Trophoblast cell (in vitro differentiated cells and primary cell): ENCODE data around the gene SYNE2.
A peak's percentile ranks its signal among the peaks of the same experiment; 100 is the strongest.

ENCODE experiments used
- DNase-seq, 2 donors: peaks; one replicate each; pipeline ENCODE4 v3.0.0-alpha.2; 2016
- H2AFZ ChIP-seq: 2 replicates; pipeline ENCODE4 v1.6.1; 2013; ENCODE audit warnings: low read length, moderate library complexity, mild to moderate bottlenecking; ENCODE audit not compliant: insufficient read depth, poor library complexity
- H2AK5ac ChIP-seq: 2 replicates; pipeline ENCODE4 v1.6.1; 2013; ENCODE audit warnings: mild to moderate bottlenecking, low read length
- H2BK120ac ChIP-seq: 2 replicates; pipeline ENCODE4 v1.6.1; 2013; ENCODE audit warnings: low read length, mild to moderate bottlenecking, moderate library complexity; ENCODE audit not compliant: insufficient read depth, poor library complexity
- H2BK12ac ChIP-seq: 2 replicates; pipeline ENCODE4 v1.6.1; 2013; ENCODE audit warnings: mild to moderate bottlenecking, low read length, moderate library complexity
- H2BK5ac ChIP-seq: 2 replicates; pipeline ENCODE4 v1.6.1; 2013; ENCODE audit warnings: low read length, low read depth, moderate library complexity, mild to moderate bottlenecking; ENCODE audit not compliant: poor library complexity
- H3K14ac ChIP-seq: 2 replicates; pipeline ENCODE4 v1.6.1; 2013; ENCODE audit warnings: mild to moderate bottlenecking, low read length
- H3K18ac ChIP-seq: 2 replicates; pipeline ENCODE4 v1.6.1; 2013; ENCODE audit warnings: mild to moderate bottlenecking, low read length
- H3K23ac ChIP-seq: 2 replicates; pipeline ENCODE4 v1.6.1; 2013; ENCODE audit warnings: low read length
- H3K27ac ChIP-seq: 2 replicates; pipeline ENCODE4 v1.5.1; 2013; ENCODE audit warnings: low read depth, mild to moderate bottlenecking, inconsistent platforms, low read length, moderate library complexity
- H3K27me3 ChIP-seq: 2 replicates; pipeline ENCODE4 v1.6.1; 2013; ENCODE audit warnings: inconsistent platforms, mild to moderate bottlenecking, low read length, moderate library complexity; ENCODE audit not compliant: insufficient read depth
- H3K36me3 ChIP-seq, 2 experiments: 1 replicate in 1 of 2; 2 replicates in 1 of 2; pipeline ENCODE4 v1.6.1; 2013; ENCODE audit warnings: low read length in 2 of 2, mild to moderate bottlenecking in 2 of 2, moderate library complexity in 1 of 2; ENCODE audit not compliant: insufficient read depth in 2 of 2, control insufficient read depth in 1 of 2
- H3K4ac ChIP-seq: 2 replicates; pipeline ENCODE4 v1.6.1; 2013; ENCODE audit warnings: low read depth, mild to moderate bottlenecking, low read length, moderate library complexity
- H3K4me1 ChIP-seq, 2 experiments: 1 replicate in 1 of 2; 2 replicates in 1 of 2; pipeline ENCODE4 v1.6.1; 2013; ENCODE audit warnings: low read length in 2 of 2, mild to moderate bottlenecking in 2 of 2, moderate library complexity in 1 of 2; ENCODE audit not compliant: insufficient read depth in 2 of 2, control insufficient read depth in 1 of 2
- H3K4me2 ChIP-seq: 2 replicates; pipeline ENCODE4 v1.6.1; 2013; ENCODE audit warnings: inconsistent platforms, mild to moderate bottlenecking, low read length, moderate library complexity
- H3K4me3 ChIP-seq: 2 replicates; pipeline ENCODE4 v1.5.1; 2013; ENCODE audit warnings: mild to moderate bottlenecking, low read depth, low read length, inconsistent platforms
- H3K79me1 ChIP-seq: one replicate; pipeline ENCODE4 v1.6.1; 2013; ENCODE audit warnings: low read length
- H3K79me2 ChIP-seq: 2 replicates; pipeline ENCODE4 v1.6.1; 2013; ENCODE audit warnings: low read length, mild to moderate bottlenecking; ENCODE audit not compliant: control insufficient read depth, insufficient read depth, poor library complexity
- H3K9ac ChIP-seq: 2 replicates; pipeline ENCODE4 v1.6.1; 2013; ENCODE audit warnings: mild to moderate bottlenecking, low read length
- H3K9me3 ChIP-seq: 2 replicates; pipeline ENCODE4 v1.6.1; 2013; ENCODE audit warnings: low read depth, mild to moderate bottlenecking, control low read depth, inconsistent platforms, low read length; ENCODE audit not compliant: insufficient read depth
- H4K12ac ChIP-seq: 2 replicates; pipeline ENCODE4 v1.6.1; 2013; ENCODE audit warnings: low read depth, mild to moderate bottlenecking, low read length, moderate library complexity
- H4K8ac ChIP-seq: 2 replicates; pipeline ENCODE4 v1.6.1; 2013; ENCODE audit warnings: low read depth, mild to moderate bottlenecking, low read length, moderate library complexity
- H4K91ac ChIP-seq: one replicate; pipeline ENCODE4 v1.6.1; 2013; ENCODE audit warnings: low read depth, mild to moderate bottlenecking, low read length, moderate library complexity
- WGBS: extraction: QIAGEN DNeasy Blood & Tissue Kit; methylation state at CpG from one replicate; pipeline ENCODE4 v1.1.7; 2013; ENCODE audit warnings: missing lambda C conversion rate; ENCODE audit not compliant: insufficient read length, insufficient coverage; ENCODE audit errors: extremely low coverage; 5-methylcytosine and 5-hydroxymethylcytosine counted together

The SYNE2 gene

DNA sequence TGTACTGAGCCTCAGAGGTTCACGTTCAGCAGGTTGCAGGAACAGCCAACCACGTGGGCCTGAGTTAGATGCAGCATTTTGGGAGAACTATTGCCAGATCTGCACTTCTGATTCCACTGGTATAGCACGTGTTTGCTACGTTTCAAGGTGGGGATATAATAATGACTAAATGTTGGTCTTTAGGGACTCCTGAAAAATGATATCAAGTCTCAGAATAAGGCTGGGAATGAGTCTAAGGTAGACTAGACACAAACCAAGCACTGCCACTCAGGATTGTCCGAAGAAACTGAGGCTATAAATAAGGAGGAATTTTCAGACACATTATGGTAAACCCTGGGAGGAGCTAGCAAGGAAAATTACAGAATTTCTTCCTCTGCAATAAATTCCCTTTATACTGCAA lies 343.3 kb downstream of the SYNE2 start:
- no peak overlapping the region for H4K12ac ChIP-seq
- no peak overlapping the region for H2AK5ac ChIP-seq
- no peaks in the 10 kb centered on the region for H3K79me2 ChIP-seq
- no peak overlapping the region for H3K14ac ChIP-seq
- H4K91ac ChIP-seq, result no peak overlapping the region
- H2BK120ac ChIP-seq, result no peak overlapping the region
- no peak overlapping the region for H3K4ac ChIP-seq
- H3K9me3 ChIP-seq, result no peaks in the 10 kb centered on the region
- H3K36me3 ChIP-seq, result no peaks in the 10 kb centered on the region
- no CpG with 5 or more reads among the region's 5 CpGs for WGBS
- H3K4me2 ChIP-seq, result no peak overlapping the region
- H3K4me1 ChIP-seq, result peaks cover 12 to 18% of the 10 kb centered on the region in 2 experiments
- no peak overlapping the region for H2AFZ ChIP-seq
- no peak overlapping the region for H3K9ac ChIP-seq
- H3K18ac ChIP-seq, result no peak overlapping the region
- H3K4me3 ChIP-seq, result no peak overlapping the region
- H2BK12ac ChIP-seq, result no peak overlapping the region
- H3K79me1 ChIP-seq, result no peaks in the 10 kb centered on the region
- H4K8ac ChIP-seq, result no peak overlapping the region
- no peak overlapping the region for H3K27ac ChIP-seq
- H3K27me3 ChIP-seq, result no peaks in the 10 kb centered on the region
- H2BK5ac ChIP-seq, result no peak overlapping the region
- no peak for DNase-seq
- no peak overlapping the region for H3K23ac ChIP-seq

GRCh38 chr14:64196814-64197411 lies 344.1 kb downstream of the SYNE2 start:
- Histone ChIP-seq H2BK12ac (no peak overlapping the region), H2BK5ac (no peak overlapping the region), H3K23ac (no peak overlapping the region), H3K79me1 (no peaks in the 10 kb centered on the region), H3K9ac (no peak overlapping the region), H3K14ac (no peak overlapping the region), H4K91ac (no peak overlapping the region), H4K12ac (peak overlapping the region; percentile 51), H3K27ac (no peak overlapping the region), H3K18ac (no peak overlapping the region), H2BK120ac (no peak overlapping the region), H3K4me2 (peak overlapping the region; percentile 72), H2AFZ (peak overlapping the region; percentile 30), H3K27me3 (no peaks in the 10 kb centered on the region), H3K4ac (no peak overlapping the region), H3K9me3 (no peaks in the 10 kb centered on the region), H3K4me3 (peak overlapping the region; percentile 62), H4K8ac (no peak overlapping the region), H2AK5ac (no peak overlapping the region), H3K36me3 (peaks cover 0 to 1% of the 10 kb centered on the region in 2 experiments), H3K79me2 (no peaks in the 10 kb centered on the region), H3K4me1 (peaks cover 18 to 24% of the 10 kb centered on the region in 2 experiments)
- DNase-seq, result no peak
- no CpG with 5 or more reads among the region's 20 CpGs for WGBS

- no peak overlapping the region for H3K27ac ChIP-seq
- H2BK120ac ChIP-seq, result no peak overlapping the region
- no peak overlapping the region for H3K18ac ChIP-seq
- H3K4ac ChIP-seq, result no peak overlapping the region
- no peak overlapping the region for H2BK5ac ChIP-seq
- H2AK5ac ChIP-seq, result no peak overlapping the region
- H3K27me3 ChIP-seq, result no peaks in the 10 kb centered on the region
- no peak overlapping the region for H3K14ac ChIP-seq
- no peaks in the 10 kb centered on the region for H3K79me1 ChIP-seq
- no peak overlapping the region for H3K9ac ChIP-seq
- no peaks in the 10 kb centered on the region for H3K79me2 ChIP-seq
- no peak overlapping the region for H2BK12ac ChIP-seq
- H3K23ac ChIP-seq, result no peak overlapping the region
- H4K91ac ChIP-seq, result no peak overlapping the region
- H4K8ac ChIP-seq, result no peak overlapping the region
- H3K4me2 ChIP-seq, result no peak overlapping the region
- no peak overlapping the region for H2AFZ ChIP-seq
- DNase-seq, result no peak
- WGBS, result no CpG with 5 or more reads among the region's 3 CpGs
- H3K4me3 ChIP-seq, result no peak overlapping the region
- H3K4me1 ChIP-seq, result peaks cover 18 to 24% of the 10 kb centered on the region in 2 experiments
- H3K9me3 ChIP-seq, result no peaks in the 10 kb centered on the region
- H4K12ac ChIP-seq, result no peak overlapping the region
- H3K36me3 ChIP-seq, result peaks cover 0 to 5% of the 10 kb centered on the region in 2 experiments
Observed at GRCh38 chr14:64197996-64198395, 345.2 kb downstream of the SYNE2 start.

- H3K4ac ChIP-seq, result no peak overlapping the region
- H2BK5ac ChIP-seq, result no peak overlapping the region
- no peak overlapping the region for H4K8ac ChIP-seq
- H4K91ac ChIP-seq, result no peak overlapping the region
- H2BK120ac ChIP-seq, result no peak overlapping the region
- no peak overlapping the region for H2AK5ac ChIP-seq
- H3K4me1 ChIP-seq, result peaks cover 18 to 24% of the 10 kb centered on the region in 2 experiments
- H2BK12ac ChIP-seq, result no peak overlapping the region
- no peak overlapping the region for H3K4me3 ChIP-seq
- no peak overlapping the region for H3K27ac ChIP-seq
- no peaks in the 10 kb centered on the region for H3K79me2 ChIP-seq
- H3K23ac ChIP-seq, result no peak overlapping the region
- H4K12ac ChIP-seq, result no peak overlapping the region
- no peak overlapping the region for H2AFZ ChIP-seq
- H3K18ac ChIP-seq, result no peak overlapping the region
- no peaks in the 10 kb centered on the region for H3K79me1 ChIP-seq
- no peak overlapping the region for H3K14ac ChIP-seq
- no peak overlapping the region for H3K4me2 ChIP-seq
- WGBS, result no CpG with 5 or more reads among the region's 3 CpGs
- H3K9me3 ChIP-seq, result no peaks in the 10 kb centered on the region
- H3K9ac ChIP-seq, result no peak overlapping the region
- peaks cover 0 to 5% of the 10 kb centered on the region in 2 experiments for H3K36me3 ChIP-seq
- DNase-seq, result no peak
- no peaks in the 10 kb centered on the region for H3K27me3 ChIP-seq
Observed at GRCh38 chr14:64198486-64198885, 345.7 kb downstream of the SYNE2 start.
